NCI-H226 (cell line): ENCODE results near the gene AOX1.
"Not testable (repeated sequence)": the region's sequence is repeated elsewhere in the genome, so short reads cannot be mapped to it uniquely, and the experiment has no call there.

Experiments used
- DNase-seq: peaks from one replicate; pipeline ENCODE4 v3.0.0-alpha.2; 2015

AOX1 gene

GRCh38 chr2:200603972-200604371 is 18.2 kb downstream of the AOX1 start:
- DNase-seq: peak; percentile 74

GRCh38 chr2:200604571-200605255 is 18.9 kb downstream of the AOX1 start:
- DNase-seq: peak; percentile 34

DNA sequence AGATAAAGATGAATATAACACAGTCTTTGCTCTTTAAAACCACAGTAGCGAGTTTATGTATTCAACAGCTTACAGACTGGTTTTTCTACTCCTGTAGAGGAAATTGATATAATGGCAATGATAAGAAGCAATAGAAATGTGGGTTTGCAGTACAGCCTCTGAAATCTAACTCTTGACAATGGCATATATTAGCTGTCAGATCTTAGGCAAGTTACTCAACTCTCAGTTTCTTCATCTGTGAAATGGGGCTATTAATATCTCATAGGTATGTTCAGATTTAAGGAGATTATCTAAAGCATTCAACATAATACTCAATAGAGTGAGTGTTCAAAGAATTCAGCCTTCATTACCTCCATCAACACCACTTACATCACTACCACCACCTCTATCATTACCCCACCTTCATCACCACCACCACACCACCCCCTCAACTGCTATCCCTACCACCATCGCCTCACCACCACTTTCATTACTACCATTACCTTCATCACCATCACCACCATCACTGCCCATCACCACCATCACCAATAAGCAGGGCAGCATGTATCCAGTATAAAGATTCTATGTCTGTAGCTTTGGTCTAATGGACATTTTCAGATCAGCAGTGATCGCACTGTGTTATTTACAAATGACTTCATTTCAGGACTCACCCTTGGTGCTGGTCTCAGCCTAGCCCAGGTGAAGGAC is 22.7 kb downstream of the AOX1 start:
- DNase-seq: no peak

DNA sequence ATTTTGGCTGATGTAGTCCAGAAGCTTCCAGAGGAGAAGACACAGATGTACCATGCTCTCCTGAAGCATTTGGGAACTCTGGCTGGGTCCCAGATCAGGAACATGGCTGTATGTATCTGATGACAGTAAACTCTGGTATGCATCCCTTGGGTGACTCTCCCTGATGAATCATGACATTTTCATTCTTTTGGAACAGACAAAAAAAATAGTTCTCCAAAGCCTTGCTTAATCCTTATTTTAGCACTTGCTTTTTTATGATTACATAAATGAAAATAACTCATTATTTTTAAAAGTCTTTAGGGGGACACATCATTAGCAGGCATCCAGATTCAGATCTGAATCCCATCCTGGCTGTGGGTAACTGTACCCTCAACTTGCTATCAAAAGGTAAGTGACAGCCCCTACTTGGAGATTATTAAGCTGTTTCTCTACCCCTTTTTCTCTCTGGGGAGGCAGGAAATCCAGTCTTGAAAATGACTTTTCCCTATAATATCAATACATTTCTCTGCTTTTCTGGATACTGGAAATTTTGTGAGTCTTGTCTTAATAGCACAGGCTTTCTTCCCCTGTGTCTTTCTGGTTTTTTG is 23.3 kb downstream of the AOX1 start:
- peak; percentile 60 for DNase-seq

- not testable (repeated sequence) for DNase-seq
These were observed 24.4 kb downstream of the AOX1 start for GRCh38 chr2:200610217-200610616.

DNA sequence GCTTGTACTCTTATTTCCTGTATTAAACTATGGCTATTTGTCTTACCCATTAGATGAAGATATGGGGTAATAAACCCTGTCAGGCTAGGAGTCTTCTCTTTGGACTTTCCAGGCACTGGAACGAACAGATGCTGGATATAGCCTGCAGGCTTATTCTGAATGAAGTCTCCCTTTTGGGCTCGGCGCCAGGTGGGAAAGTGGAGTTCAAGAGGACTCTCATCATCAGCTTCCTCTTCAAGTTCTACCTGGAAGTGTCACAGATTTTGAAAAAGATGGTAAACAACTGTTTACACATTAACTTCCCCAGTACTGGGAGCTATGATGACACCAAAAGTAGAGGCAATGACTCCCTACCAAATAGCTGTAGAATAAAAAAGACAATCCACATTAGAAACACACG is 27.9 kb downstream of the AOX1 start:
- peak; percentile 5 for DNase-seq

DNA sequence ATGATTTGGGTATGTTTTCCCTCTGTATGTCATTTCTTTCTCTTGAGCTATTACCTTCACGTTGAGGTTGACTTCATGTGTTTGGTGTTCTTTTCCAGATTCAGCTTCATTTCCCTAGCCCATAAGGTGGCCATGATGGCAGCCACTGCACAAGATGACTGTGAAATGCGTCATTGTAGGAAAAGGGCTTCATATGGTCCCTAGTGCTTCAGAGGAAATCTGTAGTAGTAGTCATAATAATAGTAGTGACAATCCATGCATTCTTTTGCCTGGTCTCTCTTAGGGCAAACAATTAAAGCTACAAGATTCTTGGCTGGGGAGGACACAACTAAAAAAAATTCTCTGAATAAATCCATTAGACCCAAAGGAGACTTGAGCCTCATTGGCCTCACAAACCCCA is 28.4 kb downstream of the AOX1 start:
- no peak for DNase-seq

DNA sequence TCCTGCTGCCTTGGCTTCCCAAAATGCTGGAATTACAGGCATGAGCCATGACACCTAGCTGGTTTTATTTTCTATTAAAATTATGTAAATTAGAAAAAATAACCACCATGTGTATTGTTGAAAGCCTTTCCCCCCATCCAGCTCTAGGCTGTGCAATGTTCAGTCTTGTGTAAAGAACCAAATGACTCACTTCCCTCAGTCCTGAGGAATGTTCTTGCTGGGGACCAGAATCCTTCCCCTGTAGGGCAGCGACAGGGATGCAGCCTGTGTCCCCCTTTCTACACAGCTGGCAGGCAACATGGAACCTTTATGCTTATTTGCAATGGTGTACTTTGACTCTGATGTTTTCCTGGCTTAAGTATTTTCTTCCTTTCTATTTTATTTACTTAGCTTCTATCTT is 29.4 kb downstream of the AOX1 start:
- peak; percentile 54 for DNase-seq

- no peak for DNase-seq
These were observed 30.4 kb downstream of the AOX1 start for GRCh38 chr2:200616193-200616592.

- DNase-seq: no peak
These were observed 30.8 kb downstream of the AOX1 start for GRCh38 chr2:200616656-200617055.

DNA sequence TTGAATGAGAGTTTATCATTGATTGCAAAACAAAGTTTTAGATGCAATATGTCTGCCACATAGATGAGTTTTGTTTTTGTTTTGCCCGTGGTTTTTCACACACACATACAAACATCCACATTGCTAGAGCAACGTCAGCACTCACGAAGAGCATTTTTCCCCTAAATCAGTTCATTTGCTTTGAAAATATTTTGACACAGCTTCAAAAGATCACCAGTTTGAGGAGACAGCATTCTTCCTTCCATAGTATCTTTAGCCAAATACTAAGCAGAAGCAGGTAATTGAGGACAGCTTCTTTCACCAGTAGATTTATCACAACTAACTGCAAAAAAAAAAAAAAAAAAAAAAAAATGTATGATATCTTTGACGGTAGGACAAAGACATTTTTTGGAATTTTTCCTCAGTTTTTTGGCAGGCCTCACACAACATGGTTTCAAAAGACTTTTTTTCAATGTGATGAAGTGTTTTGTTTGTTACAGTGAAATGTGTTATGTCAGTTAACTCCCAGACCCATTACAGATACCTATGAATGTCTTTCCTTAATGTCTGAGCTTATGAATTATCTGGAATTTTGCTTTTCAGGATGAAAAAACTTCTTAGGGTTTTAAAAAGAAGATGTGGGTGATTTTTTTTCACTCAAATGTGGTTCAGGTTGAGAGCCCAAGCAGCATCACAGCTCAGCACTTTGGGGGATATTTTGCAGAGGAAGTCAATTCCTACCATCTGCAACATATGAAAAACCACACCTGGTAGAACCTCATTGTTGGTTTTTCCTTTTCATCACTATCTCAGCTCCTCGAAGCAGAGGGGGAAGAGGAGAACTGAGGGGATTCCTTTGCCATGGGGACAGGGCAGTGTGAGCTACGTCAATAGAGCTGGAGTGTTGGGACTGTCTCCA is 31.6 kb downstream of the AOX1 start:
- no peak for DNase-seq

DNA sequence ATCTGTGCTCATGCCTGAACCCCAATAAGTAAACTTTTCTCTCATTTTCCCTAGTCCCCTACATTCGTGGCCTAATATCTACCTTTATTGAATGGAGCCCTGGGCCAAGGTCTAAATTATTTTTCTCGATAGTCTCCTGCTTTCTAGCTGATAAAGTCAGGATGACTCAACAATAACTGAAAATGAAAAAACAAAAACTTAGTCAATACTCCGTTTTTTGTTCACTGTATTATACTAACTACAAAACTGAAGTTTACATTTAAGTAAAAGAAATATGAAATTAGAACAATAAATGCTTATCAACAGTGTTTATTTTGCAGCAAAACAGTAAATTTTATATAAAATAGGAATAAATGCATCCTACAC is 32.2 kb downstream of the AOX1 start:
- DNase-seq: no peak

DNA sequence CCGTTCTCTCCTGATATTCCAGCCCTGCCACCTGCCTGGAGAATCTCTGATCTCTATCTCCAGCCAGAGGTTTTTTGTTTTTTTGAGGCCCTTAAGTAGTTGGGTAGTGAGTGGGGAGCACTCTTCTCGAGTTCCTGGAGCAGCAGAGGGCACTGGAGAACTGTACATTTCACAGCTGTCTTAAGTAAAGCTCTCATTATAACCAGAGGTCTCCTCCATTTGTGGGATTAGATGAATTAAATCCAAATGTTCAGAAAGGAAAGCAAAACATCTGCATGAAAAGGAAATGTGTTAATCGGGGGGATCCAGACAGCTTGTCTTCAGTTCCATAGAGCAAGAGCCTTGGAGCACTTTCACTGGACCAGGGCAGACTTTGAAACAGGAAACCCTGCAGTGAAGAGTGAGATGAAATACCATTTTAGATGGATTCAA is 32.8 kb downstream of the AOX1 start:
- no peak for DNase-seq

- no peak for DNase-seq
These were observed 33.5 kb downstream of the AOX1 start for GRCh38 chr2:200619279-200619678.

- DNase-seq: no peak
These were observed 35.0 kb downstream of the AOX1 start for GRCh38 chr2:200620606-200621390.

DNA sequence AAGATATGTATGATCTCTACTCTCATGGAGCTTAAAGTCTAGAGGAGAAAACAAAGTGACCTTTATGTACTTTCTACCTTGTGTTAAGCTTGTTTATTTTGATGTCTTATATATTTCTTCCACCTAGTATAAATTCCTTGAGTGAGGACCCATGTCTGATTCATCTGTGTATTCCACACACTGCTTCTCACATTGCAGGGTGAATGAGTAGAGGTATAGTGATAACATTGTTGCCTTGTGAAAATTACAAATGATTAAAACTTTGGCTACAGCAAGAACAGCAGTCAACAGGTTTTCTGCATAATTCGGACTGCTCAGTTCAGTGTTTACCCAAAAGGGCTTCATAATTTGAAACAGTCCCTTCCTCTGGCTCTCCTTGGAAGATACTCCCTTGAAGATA is 36.3 kb downstream of the AOX1 start:
- no peak for DNase-seq

DNA sequence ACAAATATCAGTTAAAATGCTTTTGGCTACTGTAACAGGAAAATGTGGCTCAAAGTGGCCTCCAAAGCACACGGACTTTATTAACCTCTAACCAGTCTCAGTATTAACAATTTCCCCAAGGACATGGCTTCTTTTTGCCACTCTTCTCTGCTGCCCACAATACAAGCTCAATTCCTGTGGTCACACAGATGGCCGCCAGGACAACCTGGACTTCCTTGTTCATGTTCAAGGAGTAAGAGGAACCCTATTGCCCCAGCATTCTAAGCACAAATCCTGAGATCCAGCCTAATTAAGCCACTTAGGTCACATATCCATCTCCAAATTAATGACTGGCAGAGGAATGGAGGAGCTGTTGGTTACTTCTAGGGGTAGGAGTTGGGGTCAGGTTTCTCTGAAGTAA is 38.2 kb downstream of the AOX1 start:
- no peak for DNase-seq

- no peak for DNase-seq
These were observed 38.8 kb downstream of the AOX1 start for GRCh38 chr2:200624658-200625057.

- no peak for DNase-seq
These were observed 39.5 kb downstream of the AOX1 start for GRCh38 chr2:200625282-200625681.

- DNase-seq: no peak
These were observed 40.1 kb downstream of the AOX1 start for GRCh38 chr2:200625958-200626363.

DNA sequence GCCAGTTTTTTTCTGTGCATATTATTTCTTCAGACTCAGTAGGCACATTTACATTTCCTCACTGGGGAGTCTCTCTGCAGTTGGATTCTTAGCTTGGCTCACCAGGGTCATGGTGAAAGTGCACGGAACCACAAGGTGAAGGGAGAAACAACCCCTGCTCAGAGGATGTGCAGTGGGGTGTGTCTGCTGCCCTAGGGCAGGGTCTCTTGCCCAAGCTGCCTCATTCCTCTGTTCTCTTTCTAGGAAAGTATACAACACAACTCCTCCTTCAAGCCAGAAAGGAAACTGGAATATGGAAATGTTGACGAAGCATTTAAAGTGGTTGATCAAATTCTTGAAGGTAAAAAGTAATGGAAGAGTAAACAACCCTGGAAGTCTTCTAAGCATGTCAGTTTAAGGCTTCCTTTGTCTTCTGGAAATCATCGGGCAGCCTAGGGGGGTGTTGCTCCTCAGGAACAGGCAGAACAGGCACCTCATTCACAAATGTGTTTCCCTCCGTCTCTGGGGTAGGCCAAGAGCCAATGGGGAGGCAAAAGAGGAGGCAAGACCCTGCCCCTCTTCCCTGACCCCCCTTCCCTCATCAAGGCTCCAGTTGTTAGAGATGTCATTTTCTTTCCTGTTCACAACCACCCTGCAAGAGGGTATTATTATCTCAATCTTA is 41.4 kb downstream of the AOX1 start:
- no peak for DNase-seq

DNA sequence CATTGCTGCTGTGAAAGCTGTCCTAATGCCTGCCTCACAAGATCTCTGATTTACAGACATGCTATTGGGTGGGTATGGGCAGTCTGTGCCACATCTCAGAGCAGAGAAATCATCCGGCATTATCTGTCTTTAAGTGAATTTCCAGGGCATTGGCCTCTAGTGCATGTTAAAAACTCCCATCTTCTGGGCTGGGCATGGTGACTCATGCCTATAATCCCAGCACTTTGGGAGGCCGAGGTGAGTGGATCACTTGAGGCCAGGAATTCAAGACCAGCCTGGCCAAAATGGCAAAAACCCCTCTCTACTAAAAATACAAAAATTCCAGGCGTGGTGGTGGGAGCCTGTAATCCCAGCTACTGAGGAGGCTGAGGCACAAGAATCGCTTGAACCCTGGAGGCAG is 42.6 kb downstream of the AOX1 start:
- peak; percentile 7 for DNase-seq
